Kidney epithelial cell (primary cell): ENCODE data around the gene IGFBP1. TPM values are rescaled to one million over a fixed set of nuclear protein-coding genes. Genes with fewer than 3 reads are reported as not detected.

Experiments
- DNase-seq: peaks from one replicate; pipeline ENCODE4 v3.0.0-alpha.2; 2010; ENCODE audit warnings: low read depth
- H3K27me3 ChIP-seq: 2 replicates; pipeline ENCODE4 v1.6.0; 2011; ENCODE audit warnings: low read length; ENCODE audit not compliant: control insufficient read depth, insufficient read depth
- H3K36me3 ChIP-seq: 2 replicates; pipeline ENCODE4 v1.5.1; 2011; ENCODE audit warnings: low read length; ENCODE audit not compliant: control insufficient read depth, insufficient read depth
- H3K4me3 ChIP-seq: 2 replicates; pipeline ENCODE4 v1.5.1; 2011; ENCODE audit warnings: low read depth, mild to moderate bottlenecking, control low read depth, low read length
- CTCF ChIP-seq: IDR thresholded peaks from 2 replicates; pipeline ENCODE4 v1.5.1; 2011; ENCODE audit warnings: mild to moderate bottlenecking, moderate library complexity, low read length, control low read depth, inconsistent platforms; ENCODE audit not compliant: insufficient read depth, poor library complexity, severe bottlenecking
- total RNA-seq: library from RNA; depleted of rRNA; stranded (reverse); fragments of >200 nt; gene quantifications from 2 replicates; pipeline ENCODE4 v1.2.3, GENCODE V29; 2015

Gene IGFBP1
- total RNA-seq, 1 donor from 2014 or later, result 13.5 TPM

GRCh38 chr7:45921699-45922519 is 33.6 kb downstream of the IGFBP1 start:
- peaks cover 16% of the 10 kb centered on the region for H3K27me3 ChIP-seq
- H3K4me3 ChIP-seq, result peak overlapping the region; percentile 46
- TF ChIP-seq CTCF, result peak; percentile 99
- DNase-seq, result no peak
- H3K36me3 ChIP-seq, result no peaks in the 10 kb centered on the region

GRCh38 chr7:45922810-45923209 is 34.5 kb downstream of the IGFBP1 start:
- no peaks in the 10 kb centered on the region for H3K36me3 ChIP-seq
- H3K27me3 ChIP-seq, result peaks cover 16% of the 10 kb centered on the region
- TF ChIP-seq CTCF, result no peak
- no peak overlapping the region for H3K4me3 ChIP-seq
- no peak for DNase-seq

- no peak overlapping the region for H3K4me3 ChIP-seq
- DNase-seq, result no peak
- H3K27me3 ChIP-seq, result peaks cover 16% of the 10 kb centered on the region
- peak; percentile 97 for TF ChIP-seq CTCF
- no peaks in the 10 kb centered on the region for H3K36me3 ChIP-seq
Observed at GRCh38 chr7:45923290-45923689, 35.0 kb downstream of the IGFBP1 start.

- H3K4me3 ChIP-seq, result no peak overlapping the region
- peaks cover 14% of the 10 kb centered on the region for H3K27me3 ChIP-seq
- DNase-seq, result no peak
- H3K36me3 ChIP-seq, result no peaks in the 10 kb centered on the region
- TF ChIP-seq CTCF, result no peak
Observed at GRCh38 chr7:45923818-45924217, 35.5 kb downstream of the IGFBP1 start.

GRCh38 chr7:45924283-45924682 is 36.0 kb downstream of the IGFBP1 start:
- peak; percentile 1 for TF ChIP-seq CTCF
- H3K36me3 ChIP-seq, result no peaks in the 10 kb centered on the region
- DNase-seq, result peak; percentile 88

GRCh38 chr7:45927721-45928120 is 39.4 kb downstream of the IGFBP1 start:
- Histone ChIP-seq H3K36me3 (no peaks in the 10 kb centered on the region), H3K4me3 (no peak overlapping the region), H3K27me3 (no peaks in the 10 kb centered on the region)
- TF ChIP-seq CTCF, result no peak
- DNase-seq, result no peak

More at GRCh38 chr7:45924283-45924682, 36.0 kb downstream of the IGFBP1 start:
- Histone ChIP-seq H3K27me3 (peaks cover 13% of the 10 kb centered on the region), H3K4me3 (no peak overlapping the region)
